HT1080 (cell line): ENCODE results near the gene SMIM23. TPM values are rescaled to one million over a fixed set of nuclear protein-coding genes. Genes with fewer than 3 reads are reported as not detected.
"Not testable (repeated sequence)": the region's sequence is repeated elsewhere in the genome, so short reads cannot be mapped to it uniquely, and the experiment has no call there.

ENCODE experiments used
- DNase-seq: peaks from one replicate; pipeline ENCODE4 v3.0.0-alpha.2; 2015; ENCODE audit warnings: low read depth
- total RNA-seq: library from RNA; depleted of rRNA; stranded (reverse); fragments of >200 nt; shearing (Covaris generic); gene quantifications from 2 replicates; pipeline ENCODE4 v1.2.3, GENCODE V29; 2014

The SMIM23 gene
- total RNA-seq, 1 experiment from 2014 or later = not detected

DNA sequence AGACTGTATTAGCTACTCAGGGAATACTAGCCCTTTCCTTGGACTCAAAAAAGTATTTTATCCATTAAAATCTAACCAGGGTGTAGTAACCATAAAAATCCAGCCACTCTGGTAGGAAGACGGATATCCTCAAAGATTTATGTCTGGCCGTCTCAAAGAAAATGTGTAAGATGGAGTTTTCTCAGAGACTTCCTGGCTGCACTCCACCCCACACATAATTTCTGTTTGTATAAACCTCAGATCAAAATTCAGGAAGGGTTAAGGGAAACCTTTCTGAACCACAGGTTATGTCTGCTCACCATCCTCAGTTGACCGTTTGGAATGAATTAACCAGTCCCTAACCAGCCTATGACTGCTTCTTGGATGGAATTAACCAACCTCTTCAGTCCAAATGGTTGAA, 13.8 kb upstream of the SMIM23 start:
- no peak for DNase-seq

- DNase-seq = no peak
These were observed 12.5 kb upstream of the SMIM23 start for GRCh38 chr5:171773106-171773505.

DNA sequence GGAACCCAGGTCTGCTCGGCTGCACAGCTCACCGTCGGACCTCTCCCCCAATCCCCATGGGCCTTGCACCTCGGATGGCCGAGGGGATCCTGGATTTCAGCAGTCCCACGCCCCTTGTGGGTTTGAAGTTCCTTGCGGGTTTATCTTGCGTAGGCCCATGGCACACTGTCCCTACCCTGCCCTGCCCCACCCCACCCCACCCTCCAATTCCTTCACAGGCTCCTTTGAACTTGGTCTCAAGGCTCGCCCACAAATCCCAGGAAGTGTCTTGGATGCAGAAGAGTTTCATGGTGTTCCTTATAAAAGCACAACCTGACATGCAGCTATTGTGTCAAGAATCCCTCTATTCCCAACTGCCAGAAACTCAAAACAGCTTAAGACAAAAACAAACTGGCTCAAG, 11.2 kb upstream of the SMIM23 start:
- no peak for DNase-seq

GRCh38 chr5:171776213-171776612, 9.4 kb upstream of the SMIM23 start:
- no peak for DNase-seq

DNA sequence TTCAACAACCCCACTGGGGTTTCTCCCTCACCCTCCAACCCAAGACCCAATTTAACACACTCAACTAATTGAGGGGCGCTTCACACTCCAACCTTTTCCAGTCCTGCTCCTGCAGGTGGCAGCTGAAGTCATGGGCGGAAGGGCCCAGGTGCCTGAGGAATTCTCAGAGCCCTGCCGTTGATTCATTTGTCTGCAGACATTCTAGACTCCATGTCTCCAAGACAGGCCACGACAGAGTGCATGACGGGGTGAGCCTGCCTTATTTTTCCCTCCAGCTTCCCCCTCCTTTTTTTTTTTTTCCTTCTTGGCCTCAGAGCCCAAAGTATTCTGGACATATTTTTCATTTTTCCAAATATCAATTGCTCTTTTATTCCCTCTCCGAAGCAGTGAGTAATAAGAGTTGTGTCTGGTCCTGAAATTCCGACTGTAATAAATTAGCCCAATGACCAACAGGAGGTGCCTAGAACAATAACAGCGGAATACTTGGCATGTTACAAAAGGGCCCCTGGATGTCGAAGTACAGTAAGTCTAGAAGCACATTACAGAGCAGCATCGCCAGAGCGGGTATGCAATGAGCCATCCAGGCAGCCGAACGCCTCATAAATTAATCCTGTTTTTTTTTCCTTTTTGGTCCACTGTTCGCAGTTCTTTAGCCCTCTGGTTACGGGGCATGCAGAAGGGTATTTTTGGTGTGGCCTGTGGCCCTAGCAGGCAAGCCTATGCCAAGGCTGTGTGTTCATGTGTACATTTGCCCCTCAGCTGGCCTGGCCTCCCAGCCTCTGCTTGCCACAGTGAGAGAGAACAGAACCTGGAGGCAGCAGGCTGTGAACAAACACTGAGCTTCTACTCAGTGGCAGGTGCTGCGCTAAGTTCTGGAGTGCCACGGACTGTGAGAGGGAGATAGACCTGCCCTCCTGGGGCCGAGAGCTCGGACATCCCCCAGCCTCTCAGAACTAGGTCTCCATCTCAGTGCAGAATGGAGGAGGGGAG, 8.6 kb upstream of the SMIM23 start:
- no peak for DNase-seq

DNA sequence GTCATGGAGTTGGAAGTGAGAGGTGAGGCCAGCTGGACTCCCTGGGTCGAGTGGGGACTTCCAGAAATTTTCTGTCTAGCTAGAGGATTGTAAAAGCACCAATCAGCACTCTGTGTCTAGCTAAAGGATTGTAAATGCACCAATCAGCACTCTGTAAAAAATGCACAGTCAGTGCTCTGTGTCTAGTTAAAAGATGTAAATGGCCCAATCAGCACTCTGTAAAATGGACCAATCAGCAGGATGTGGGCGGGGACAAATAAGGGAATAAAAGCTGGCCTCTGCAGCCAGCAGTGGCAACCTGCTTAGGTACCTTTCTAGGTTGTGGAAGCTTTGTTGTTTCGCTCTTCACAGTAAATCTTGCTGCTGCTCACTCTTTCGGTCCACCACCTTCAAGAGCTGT, 3.9 kb upstream of the SMIM23 start:
- DNase-seq = not testable (repeated sequence)

DNA sequence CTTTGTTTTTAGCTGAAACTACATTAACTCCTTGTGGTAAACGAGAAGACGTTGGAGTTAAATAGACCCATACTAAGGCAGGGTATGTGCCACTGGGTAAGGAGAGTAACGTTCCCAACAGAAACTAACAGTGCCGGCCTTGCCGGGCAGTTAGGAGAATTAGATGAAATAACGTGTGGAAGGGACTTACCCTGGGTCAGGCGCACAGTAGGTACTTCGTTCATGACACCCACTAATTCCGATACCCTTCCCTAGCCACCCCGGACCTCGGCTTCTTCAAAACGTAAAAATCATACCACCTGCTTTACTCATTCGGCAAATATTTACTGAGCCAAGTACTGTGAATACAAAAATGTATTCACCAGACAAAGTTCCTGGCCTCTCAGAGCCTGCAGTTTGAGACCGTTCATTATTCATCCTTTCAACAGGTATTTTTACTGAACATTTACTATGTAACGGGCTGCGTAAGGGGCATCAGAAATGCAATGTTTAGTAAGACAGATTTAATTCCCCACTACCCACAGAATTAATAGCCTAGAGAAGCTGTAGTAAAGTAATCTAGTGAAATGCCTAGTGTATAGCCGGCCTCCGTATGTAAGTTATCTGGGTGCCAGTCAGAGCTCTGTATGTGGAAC, 3.2 kb upstream of the SMIM23 start:
- DNase-seq = no peak

DNA sequence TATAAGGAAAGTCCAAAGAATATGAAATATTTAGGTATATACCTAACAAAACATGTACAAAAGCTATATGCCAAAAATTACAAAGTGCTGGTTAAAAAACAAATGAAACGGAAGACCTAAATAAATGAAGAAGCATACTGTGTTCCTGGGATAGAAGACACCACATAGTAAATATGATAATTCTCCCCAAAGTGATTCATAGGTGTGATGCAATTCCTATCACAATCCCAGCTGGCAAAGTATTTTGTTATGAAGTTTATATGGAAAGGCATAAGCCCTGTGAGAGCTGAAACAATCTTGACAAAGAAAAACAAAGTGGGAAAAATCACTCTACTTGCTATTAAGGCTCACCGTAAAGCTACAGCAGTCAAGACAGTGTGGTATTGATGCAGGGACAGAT, 2.6 kb upstream of the SMIM23 start:
- no peak for DNase-seq

GRCh38 chr5:171789353-171789752, 3.7 kb downstream of the SMIM23 start:
- no peak for DNase-seq

- no peak for DNase-seq
These were observed 4.8 kb downstream of the SMIM23 start for GRCh38 chr5:171790408-171790807.

- no peak for DNase-seq
These were observed 8.9 kb downstream of the SMIM23 start for GRCh38 chr5:171794470-171794960.

DNA sequence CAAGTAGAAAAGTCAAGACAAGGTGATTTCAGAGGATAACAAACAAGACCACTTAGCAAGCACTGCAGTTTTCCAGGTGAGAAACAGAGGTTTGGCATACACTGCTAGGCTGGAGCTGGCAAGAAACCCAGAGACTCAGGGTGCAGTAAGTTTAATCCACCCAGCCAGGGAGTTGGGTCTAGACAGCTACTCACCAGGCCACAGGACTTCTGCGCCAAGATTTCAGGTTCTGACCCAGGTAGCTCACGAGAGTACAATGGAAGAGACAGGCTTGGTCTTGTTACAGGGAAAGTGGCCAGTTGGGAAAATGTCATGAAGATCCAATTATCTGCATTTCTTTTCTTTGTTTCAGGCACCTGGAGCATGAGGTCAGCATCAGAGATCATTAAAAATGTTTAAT, 9.8 kb downstream of the SMIM23 start:
- no peak for DNase-seq

- DNase-seq = no peak
These were observed 10.8 kb downstream of the SMIM23 start for GRCh38 chr5:171796436-171796835.

DNA sequence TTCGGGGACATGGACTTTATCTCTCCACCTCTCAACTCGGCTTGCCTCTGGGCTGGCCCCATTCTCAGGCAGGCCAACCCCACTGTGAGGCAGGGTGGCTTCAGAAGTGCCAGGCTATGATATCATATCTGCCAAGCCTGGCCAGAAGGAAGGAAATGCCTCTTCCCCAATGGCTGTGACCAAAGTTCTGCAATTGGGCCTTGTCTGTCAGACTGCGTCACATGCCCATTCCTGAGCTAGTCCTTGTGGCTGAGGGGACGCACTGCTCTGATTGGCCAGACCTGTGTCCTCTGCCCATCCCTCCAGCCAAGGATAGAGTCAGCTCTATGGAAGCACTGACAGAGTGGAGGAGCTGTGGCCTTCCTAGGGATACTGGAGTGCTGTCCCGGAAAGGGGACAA, 11.9 kb downstream of the SMIM23 start:
- DNase-seq = no peak

GRCh38 chr5:171798418-171798817, 12.8 kb downstream of the SMIM23 start:
- DNase-seq = no peak

GRCh38 chr5:171801839-171802238, 16.2 kb downstream of the SMIM23 start:
- no peak for DNase-seq

- no peak for DNase-seq
These were observed 20.1 kb downstream of the SMIM23 start for GRCh38 chr5:171805746-171806145.

- DNase-seq = no peak
These were observed 21.5 kb downstream of the SMIM23 start for GRCh38 chr5:171806976-171807747.

DNA sequence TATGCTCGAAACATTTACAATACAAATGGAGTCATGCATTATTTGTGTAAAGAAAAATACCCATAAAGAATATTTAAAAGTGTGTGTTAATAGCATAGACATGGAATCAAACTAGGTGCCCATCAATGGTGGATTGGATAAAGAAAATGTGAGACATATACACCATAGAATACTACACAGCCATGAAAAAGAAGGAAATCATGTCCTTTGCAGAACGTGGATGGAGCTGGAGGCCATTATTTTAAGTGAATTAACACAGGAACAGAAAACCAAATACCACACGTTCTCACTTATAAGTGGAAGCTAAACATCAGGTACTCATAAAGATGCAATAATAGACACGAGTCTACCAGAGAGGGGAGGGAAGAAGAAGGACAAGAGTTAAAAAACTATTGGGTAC, 22.8 kb downstream of the SMIM23 start:
- DNase-seq = no peak

DNA sequence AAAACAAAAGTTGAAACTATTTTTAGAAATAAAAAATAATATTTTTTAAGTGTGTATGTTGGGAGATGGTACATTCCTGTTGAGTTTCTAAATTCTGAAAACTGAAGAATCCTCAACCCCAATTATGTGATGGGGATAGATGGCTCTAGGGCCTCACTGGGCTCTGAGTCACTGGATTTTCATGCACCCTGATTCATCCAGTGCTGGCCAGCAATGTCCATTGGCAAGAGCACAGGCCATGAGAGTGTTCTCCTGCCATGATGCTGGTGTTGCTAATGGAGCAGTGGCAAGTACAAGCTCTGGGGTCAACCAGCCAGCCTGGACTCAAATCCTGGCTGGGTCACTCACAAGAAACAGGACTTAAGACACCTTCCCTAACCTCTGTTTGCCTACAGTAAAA, 23.3 kb downstream of the SMIM23 start:
- no peak for DNase-seq

GRCh38 chr5:171810227-171810626, 24.6 kb downstream of the SMIM23 start:
- no peak for DNase-seq

DNA sequence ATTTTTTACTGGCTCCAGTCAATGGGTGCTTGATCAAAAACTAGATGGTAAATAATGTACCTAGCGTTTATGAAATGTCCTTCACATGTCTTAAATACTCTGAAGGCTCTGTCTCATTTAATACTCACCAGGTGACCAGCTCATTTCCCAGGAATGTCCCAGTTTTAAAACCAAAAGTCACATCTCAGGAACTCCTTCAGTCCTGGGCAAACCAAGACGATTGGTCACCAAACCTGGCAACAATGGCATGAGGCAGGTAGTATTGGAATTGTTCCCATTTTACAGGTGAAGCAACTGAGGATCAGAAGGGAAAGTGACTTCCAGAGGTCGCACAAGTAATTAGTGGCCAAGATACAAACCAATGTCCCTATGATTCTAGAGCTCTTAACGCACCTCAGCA, 27.7 kb downstream of the SMIM23 start:
- no peak for DNase-seq
